Esophagus muscularis mucosa (tissue), 3 donors: ENCODE data around the gene RUSF1.

Experiments used
- POLR2A ChIP-seq: fragments of 450-650 bp; IDR thresholded peaks from one replicate; pipeline ENCODE4 v1.6.1; 2017; ENCODE audit warnings: antibody characterized with exemption, moderate library complexity, mild to moderate bottlenecking, low read depth
- TF ChIP-seq, protein P1 (sequence below), 3 experiments: fragments of 200-600 bp in 2 of 3; fragments of 450-650 bp in 1 of 3; sonication (generic) in 2 of 3; IDR thresholded peaks; one replicate each; pipeline ENCODE4 v1.5.1; 2017 to 2019; ENCODE audit warnings: antibody characterized with exemption in 3 of 3, mild to moderate bottlenecking in 2 of 3, moderate library complexity in 1 of 3

DNA sequence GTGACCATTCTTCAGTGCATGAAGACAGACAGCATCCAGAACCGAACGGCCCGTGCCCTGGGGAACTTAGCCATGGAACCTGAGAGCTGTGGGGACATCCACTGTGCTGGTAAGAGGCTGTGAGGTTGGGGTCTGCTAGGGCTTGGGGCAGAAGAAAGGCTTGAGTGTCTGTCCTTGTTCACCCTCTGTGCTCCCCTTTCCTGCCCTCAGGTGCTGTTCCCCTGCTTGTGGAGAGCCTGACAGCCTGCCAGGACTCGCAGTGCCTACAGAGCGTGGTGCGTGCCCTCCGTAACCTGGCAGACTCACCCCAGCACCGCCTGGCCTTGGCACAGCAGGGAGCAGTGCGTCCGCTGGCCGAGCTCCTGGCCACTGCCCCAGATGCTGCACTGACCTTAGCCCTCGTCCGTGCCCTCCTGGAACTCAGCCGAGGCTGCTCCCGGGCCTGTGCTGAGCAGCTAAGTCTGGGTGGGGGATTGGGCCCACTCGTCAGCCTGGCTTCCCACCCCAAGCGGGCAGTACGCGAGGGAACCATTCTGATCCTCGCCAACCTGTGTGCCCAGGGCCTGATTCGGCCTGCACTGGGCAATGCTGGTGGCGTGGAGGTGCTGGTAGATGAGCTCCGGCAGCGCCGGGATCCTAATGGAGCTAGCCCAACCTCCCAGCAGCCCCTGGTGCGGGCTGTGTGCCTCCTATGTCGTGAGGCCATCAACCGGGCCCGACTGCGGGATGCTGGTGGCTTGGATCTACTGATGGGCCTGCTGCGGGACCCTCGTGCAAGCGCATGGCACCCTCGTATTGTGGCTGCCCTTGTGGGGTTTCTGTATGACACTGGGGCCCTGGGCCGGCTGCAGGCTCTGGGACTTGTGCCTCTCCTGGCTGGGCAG is 46.0 kb downstream of the RUSF1 start:
- TF ChIP-seq POLR2A: no peak
- TF ChIP-seq, protein P1, sequence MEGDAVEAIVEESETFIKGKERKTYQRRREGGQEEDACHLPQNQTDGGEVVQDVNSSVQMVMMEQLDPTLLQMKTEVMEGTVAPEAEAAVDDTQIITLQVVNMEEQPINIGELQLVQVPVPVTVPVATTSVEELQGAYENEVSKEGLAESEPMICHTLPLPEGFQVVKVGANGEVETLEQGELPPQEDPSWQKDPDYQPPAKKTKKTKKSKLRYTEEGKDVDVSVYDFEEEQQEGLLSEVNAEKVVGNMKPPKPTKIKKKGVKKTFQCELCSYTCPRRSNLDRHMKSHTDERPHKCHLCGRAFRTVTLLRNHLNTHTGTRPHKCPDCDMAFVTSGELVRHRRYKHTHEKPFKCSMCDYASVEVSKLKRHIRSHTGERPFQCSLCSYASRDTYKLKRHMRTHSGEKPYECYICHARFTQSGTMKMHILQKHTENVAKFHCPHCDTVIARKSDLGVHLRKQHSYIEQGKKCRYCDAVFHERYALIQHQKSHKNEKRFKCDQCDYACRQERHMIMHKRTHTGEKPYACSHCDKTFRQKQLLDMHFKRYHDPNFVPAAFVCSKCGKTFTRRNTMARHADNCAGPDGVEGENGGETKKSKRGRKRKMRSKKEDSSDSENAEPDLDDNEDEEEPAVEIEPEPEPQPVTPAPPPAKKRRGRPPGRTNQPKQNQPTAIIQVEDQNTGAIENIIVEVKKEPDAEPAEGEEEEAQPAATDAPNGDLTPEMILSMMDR (IDR thresholded peaks at IDR 0.05): no peak
